Midbrain (tissue), 1 donor: Measurements from ENCODE around the gene CLPX.
"Not testable (repeated sequence)": the region's sequence is repeated elsewhere in the genome, so short reads cannot be mapped to it uniquely, and the experiment has no call there.

Experiments used
- DNase-seq: peaks from one replicate; lab custom pipeline; 2025; lab: John Stamatoyannopoulos, UW

The CLPX gene

GRCh38 chr15:65206750-65207149 is 21.6 kb upstream of the CLPX start:
- no peak for DNase-seq

GRCh38 chr15:65204931-65205660 is 20.0 kb upstream of the CLPX start:
- DNase-seq: no peak

- DNase-seq: no peak
These were observed 19.2 kb upstream of the CLPX start for GRCh38 chr15:65204236-65204930.

- no peak for DNase-seq
These were observed 16.8 kb upstream of the CLPX start for GRCh38 chr15:65201918-65202317.

- DNase-seq: no peak
These were observed 13.4 kb upstream of the CLPX start for GRCh38 chr15:65198571-65198970.

GRCh38 chr15:65197337-65197645 is 12.1 kb upstream of the CLPX start:
- no peak for DNase-seq

- DNase-seq: no peak
These were observed 11.6 kb upstream of the CLPX start for GRCh38 chr15:65196637-65197336.

- DNase-seq: no peak
These were observed 10.4 kb upstream of the CLPX start for GRCh38 chr15:65195548-65195923.

GRCh38 chr15:65194826-65195547 is 9.8 kb upstream of the CLPX start:
- no peak for DNase-seq

- no peak for DNase-seq
These were observed 6.9 kb upstream of the CLPX start for GRCh38 chr15:65192016-65192415.

- DNase-seq: peak; percentile 20
These were observed 4.1 kb upstream of the CLPX start for GRCh38 chr15:65189102-65189740.

GRCh38 chr15:65188472-65188871 is 3.3 kb upstream of the CLPX start:
- DNase-seq: not testable (repeated sequence)

GRCh38 chr15:65184305-65184867 is 756 bp downstream of the CLPX start:
- peak; percentile 51 for DNase-seq

- no peak for DNase-seq
These were observed 1.3 kb downstream of the CLPX start for GRCh38 chr15:65183865-65184159.

- no peak for DNase-seq
These were observed 2.6 kb downstream of the CLPX start for GRCh38 chr15:65182538-65182937.

- DNase-seq: not testable (repeated sequence)
These were observed 3.4 kb downstream of the CLPX start for GRCh38 chr15:65181582-65182353.

- no peak for DNase-seq
These were observed 5.0 kb downstream of the CLPX start for GRCh38 chr15:65180167-65180566.

GRCh38 chr15:65177901-65178300 is 7.2 kb downstream of the CLPX start:
- DNase-seq: no peak

- no peak for DNase-seq
These were observed 9.1 kb downstream of the CLPX start for GRCh38 chr15:65176056-65176455.

- DNase-seq: no peak
These were observed 9.6 kb downstream of the CLPX start for GRCh38 chr15:65175511-65175910.

GRCh38 chr15:65174509-65174908 is 10.6 kb downstream of the CLPX start:
- no peak for DNase-seq
